GM12892 (cell line): ENCODE data around the gene DMBX1.

ENCODE experiments used
- POLR2A ChIP-seq: IDR thresholded peaks from 2 replicates; pipeline ENCODE4 v1.6.1; 2011; ENCODE audit warnings: low read depth, low read length, control low read depth
- POLR2AphosphoS5 ChIP-seq: IDR thresholded peaks from 2 replicates; pipeline ENCODE4 v1.6.1; 2011; ENCODE audit warnings: low read depth, low read length, control low read depth
- TAF1 ChIP-seq: IDR thresholded peaks from 2 replicates; pipeline ENCODE4 v1.6.1; 2011; ENCODE audit warnings: low read depth, mild to moderate bottlenecking, control low read depth, low read length, borderline replicate concordance

- TF ChIP-seq POLR2A (no peak), POLR2AphosphoS5 (no peak), TAF1 (no peak)
These were observed 6.1 kb downstream of the DMBX1 start for GRCh38 chr1:46495778-46496177.
